Kidney (tissue), 14 donors: ENCODE data around the gene EMP1. TPM values are rescaled to one million over a fixed set of nuclear protein-coding genes. Genes with fewer than 3 reads are reported as not detected.

Experiments used
- DNase-seq, 5 donors: peaks; one replicate each; pipeline ENCODE4 v3.0.0-alpha.2; 2013 to 2020
- FAIRE-seq: peaks from 2 replicates; lab custom pipeline; 2012; peaks lifted over from hg19 to GRCh38; lab: Jason Lieb, UNC
- H3K27ac ChIP-seq, 2 donors: one replicate each; pipeline ENCODE4 v1.7.0; 2013; ENCODE audit warnings: low read depth in 2 of 2, low read length in 2 of 2, inconsistent platforms in 1 of 2
- H3K27me3 ChIP-seq: one replicate; pipeline ENCODE4 v1.7.1; 2013; ENCODE audit warnings: low read length, inconsistent platforms; ENCODE audit not compliant: control insufficient read depth, insufficient read depth
- H3K36me3 ChIP-seq, 3 donors: one replicate each; pipeline versions ENCODE4 v1.7.0 to v1.7.1; 2013; ENCODE audit warnings: low read length in 3 of 3, control low read depth in 1 of 3, inconsistent platforms in 1 of 3; ENCODE audit not compliant: insufficient read depth in 3 of 3, control insufficient read depth in 2 of 3
- H3K4me1 ChIP-seq, 3 donors: one replicate each; pipeline versions ENCODE4 v1.7.0 to v1.7.1; 2013; ENCODE audit warnings: low read length in 3 of 3, inconsistent platforms in 1 of 3, low read depth in 1 of 3; ENCODE audit not compliant: control insufficient read depth in 2 of 3, insufficient read depth in 2 of 3
- H3K4me3 ChIP-seq, 3 donors: one replicate each; pipeline versions ENCODE4 v1.7.0 to v1.8.1; 2013; ENCODE audit warnings: low read length in 3 of 3, control low read depth in 1 of 3, inconsistent platforms in 1 of 3
- H3K9ac ChIP-seq, 3 donors: one replicate each; pipeline versions ENCODE4 v1.7.0 to v1.7.1; 2013; ENCODE audit warnings: low read length in 3 of 3, control low read depth in 1 of 3, inconsistent platforms in 1 of 3
- H3K9me3 ChIP-seq, 3 donors: one replicate each; pipeline versions ENCODE4 v1.7.0 to v1.7.1; 2013; ENCODE audit warnings: low read length in 3 of 3, control low read depth in 1 of 3, inconsistent platforms in 1 of 3; ENCODE audit not compliant: control insufficient read depth in 2 of 3, insufficient read depth in 1 of 3
- CTCF ChIP-seq: IDR thresholded peaks from 3 replicates; pipeline ENCODE4 v1.5.1; 2012; ENCODE audit warnings: mild to moderate bottlenecking, moderate library complexity, borderline replicate concordance; ENCODE audit not compliant: insufficient read depth; ENCODE audit errors: extremely low read depth
- intact Hi-C: fragments of 100-400 bp; cut with DNase I; formaldehyde crosslinking; loops from one replicate; pipeline ENCODE4 v1.11.1; 2022
- polyA plus RNA-seq: library from polyadenylated mRNA; stranded (reverse); fragments of 350-450 nt; fragmentation: Illumina TruSeq; extraction: RNeasy Lipid Tissue Mini Kit (QIAGEN cat#74804); gene quantifications from one replicate; pipeline ENCODE4 v1.2.3, GENCODE V29; 2014; ENCODE audit warnings: low read depth, low replicate concordance; ENCODE audit not compliant: insufficient read depth
- total RNA-seq: library from RNA; stranded (reverse); fragmentation: NEBNext Ultra II Directional; extraction: Animal tissue kit (Norgen Biotek cat#: 25700); gene quantifications from one replicate; pipeline ENCODE4 v1.2.1, GENCODE V29; 2021
- donor health status: control.
- donor health status: control.
- donor health status: control.
- donor health status: control.
- donor health status: control.
- donor health status: DM: yes; HTN: yes; CAD: no.
- donor health status: Normal renal cell carcinoma (clear cell type).

EMP1 gene
- total and polyA plus RNA-seq, 2 donors from 2014 or later = 45.1 to 431 TPM

GRCh38 chr12:13268581-13268980 lies 72.1 kb downstream of the EMP1 start:
- no peak overlapping the region for H3K4me3 ChIP-seq
- intact Hi-C loops = no loop called here
- no peaks in the 10 kb centered on the region for H3K27me3 ChIP-seq
- no peaks in the 10 kb centered on the region for H3K36me3 ChIP-seq
- no peak for TF ChIP-seq CTCF
- no peak overlapping the region for H3K27ac ChIP-seq
- H3K4me1 ChIP-seq = no peaks in the 10 kb centered on the region
- DNase-seq = peak in 3 of 5 donors; percentile 31 to 66 (median 61)
- FAIRE-seq = no peak
- no peaks in the 10 kb centered on the region for H3K9me3 ChIP-seq
- no peak overlapping the region for H3K9ac ChIP-seq

Other genes starting within 250 kb of the EMP1 start
- gene GPRC5D, start 244.6 kb upstream of the EMP1 start, total RNA-seq = 0.25 TPM
- not detected for gene GPRC5D, start 244.6 kb upstream of the EMP1 start, polyA plus RNA-seq
- gene HEBP1, start 196.5 kb upstream of the EMP1 start, total RNA-seq = 66.8 TPM
- 142 TPM for gene HEBP1, start 196.5 kb upstream of the EMP1 start, polyA plus RNA-seq
- 9.6 TPM for gene FAM234B, start 152.3 kb upstream of the EMP1 start, total RNA-seq
- 9.6 TPM for gene FAM234B, start 152.3 kb upstream of the EMP1 start, polyA plus RNA-seq
- 0.19 TPM for gene GSG1, start 93.1 kb upstream of the EMP1 start, total RNA-seq
- gene GSG1, start 93.1 kb upstream of the EMP1 start, polyA plus RNA-seq = 0.34 TPM